ENCODE data around the gene MAP3K4. TPM values are rescaled to one million over a fixed set of nuclear protein-coding genes. Genes with fewer than 3 reads are reported as not detected.

Gene MAP3K4
- polyA plus RNA-seq, 1 donor from 2014 or later = 31.0 TPM

DNA sequence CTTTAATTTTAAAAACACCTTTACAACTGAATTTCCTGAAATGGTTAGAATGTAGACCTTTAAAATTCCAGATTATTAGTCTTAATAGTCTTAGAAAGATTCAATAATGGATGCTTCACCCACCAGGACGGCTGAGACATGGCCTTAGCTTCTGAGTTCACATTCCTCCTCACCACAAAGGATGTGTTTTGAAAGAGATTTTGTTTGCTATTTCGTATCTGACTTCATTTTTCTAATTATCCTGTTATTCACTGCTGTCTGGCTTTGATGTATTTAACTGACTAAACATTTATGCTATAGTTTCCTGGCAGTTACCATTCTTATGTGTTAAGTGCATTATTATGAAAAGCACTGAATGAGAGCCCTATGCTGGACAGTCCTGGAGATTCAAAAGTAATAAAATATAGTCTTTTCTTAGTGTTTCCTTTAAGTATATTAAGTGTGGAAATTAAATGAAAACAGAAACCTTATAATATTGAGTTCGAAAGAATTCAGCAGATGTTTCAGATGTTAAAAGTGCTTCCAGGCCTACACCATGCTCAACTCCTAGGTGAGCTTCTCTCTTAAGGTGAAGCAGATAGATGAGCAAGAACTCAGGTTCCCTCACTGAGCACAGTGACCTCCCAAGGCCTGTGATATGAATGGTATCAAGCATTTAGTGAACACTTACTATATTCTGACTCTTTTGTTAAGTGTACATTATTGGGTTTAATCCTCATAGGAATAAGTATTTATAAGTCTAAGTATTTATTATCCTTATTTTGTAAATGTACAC is 40.3 kb downstream of the MAP3K4 start:
- Histone ChIP-seq H3K36me3 (ENCODE audit: insufficient read depth, low read length) (no peaks in the 10 kb centered on the region), H4K20me1 (ENCODE audit: insufficient read depth) (no peaks in the 10 kb centered on the region), H3K4me3 (ENCODE audit: low read length) (no peak overlapping the region), H3K27me3 (ENCODE audit: insufficient read depth, low read depth, low read length) (no peaks in the 10 kb centered on the region), H3K79me2 (replicated peaks; ENCODE audit: insufficient read depth, low read length) (peaks cover 7% of the 10 kb centered on the region), H2AFZ (ENCODE audit: low read depth, low read length) (no peak overlapping the region), H3K9ac (ENCODE audit: low read length) (no peak overlapping the region), H3K27ac (ENCODE audit: low read length) (no peak overlapping the region), H3F3A (ENCODE audit: insufficient read depth, low read length, poor library complexity, severe bottlenecking) (no peaks in the 10 kb centered on the region), H3K9me3 (ENCODE audit: low read length) (no peaks in the 10 kb centered on the region), H3K4me2 (ENCODE audit: low read length) (no peak overlapping the region), H3K9me2 (ENCODE audit: insufficient read depth, low read length) (no peaks in the 10 kb centered on the region)
- no peak for TF ChIP-seq TAF1 (IDR thresholded peaks at IDR 0.05; ENCODE audit: low read depth)
- TF ChIP-seq, protein P1, sequence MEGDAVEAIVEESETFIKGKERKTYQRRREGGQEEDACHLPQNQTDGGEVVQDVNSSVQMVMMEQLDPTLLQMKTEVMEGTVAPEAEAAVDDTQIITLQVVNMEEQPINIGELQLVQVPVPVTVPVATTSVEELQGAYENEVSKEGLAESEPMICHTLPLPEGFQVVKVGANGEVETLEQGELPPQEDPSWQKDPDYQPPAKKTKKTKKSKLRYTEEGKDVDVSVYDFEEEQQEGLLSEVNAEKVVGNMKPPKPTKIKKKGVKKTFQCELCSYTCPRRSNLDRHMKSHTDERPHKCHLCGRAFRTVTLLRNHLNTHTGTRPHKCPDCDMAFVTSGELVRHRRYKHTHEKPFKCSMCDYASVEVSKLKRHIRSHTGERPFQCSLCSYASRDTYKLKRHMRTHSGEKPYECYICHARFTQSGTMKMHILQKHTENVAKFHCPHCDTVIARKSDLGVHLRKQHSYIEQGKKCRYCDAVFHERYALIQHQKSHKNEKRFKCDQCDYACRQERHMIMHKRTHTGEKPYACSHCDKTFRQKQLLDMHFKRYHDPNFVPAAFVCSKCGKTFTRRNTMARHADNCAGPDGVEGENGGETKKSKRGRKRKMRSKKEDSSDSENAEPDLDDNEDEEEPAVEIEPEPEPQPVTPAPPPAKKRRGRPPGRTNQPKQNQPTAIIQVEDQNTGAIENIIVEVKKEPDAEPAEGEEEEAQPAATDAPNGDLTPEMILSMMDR (IDR thresholded peaks at IDR 0.05; ENCODE audit: poor library complexity, severe bottlenecking) = no peak
- no peak for TF ChIP-seq POLR2AphosphoS5 (IDR thresholded peaks at IDR 0.05)
- TF ChIP-seq, protein P2, sequence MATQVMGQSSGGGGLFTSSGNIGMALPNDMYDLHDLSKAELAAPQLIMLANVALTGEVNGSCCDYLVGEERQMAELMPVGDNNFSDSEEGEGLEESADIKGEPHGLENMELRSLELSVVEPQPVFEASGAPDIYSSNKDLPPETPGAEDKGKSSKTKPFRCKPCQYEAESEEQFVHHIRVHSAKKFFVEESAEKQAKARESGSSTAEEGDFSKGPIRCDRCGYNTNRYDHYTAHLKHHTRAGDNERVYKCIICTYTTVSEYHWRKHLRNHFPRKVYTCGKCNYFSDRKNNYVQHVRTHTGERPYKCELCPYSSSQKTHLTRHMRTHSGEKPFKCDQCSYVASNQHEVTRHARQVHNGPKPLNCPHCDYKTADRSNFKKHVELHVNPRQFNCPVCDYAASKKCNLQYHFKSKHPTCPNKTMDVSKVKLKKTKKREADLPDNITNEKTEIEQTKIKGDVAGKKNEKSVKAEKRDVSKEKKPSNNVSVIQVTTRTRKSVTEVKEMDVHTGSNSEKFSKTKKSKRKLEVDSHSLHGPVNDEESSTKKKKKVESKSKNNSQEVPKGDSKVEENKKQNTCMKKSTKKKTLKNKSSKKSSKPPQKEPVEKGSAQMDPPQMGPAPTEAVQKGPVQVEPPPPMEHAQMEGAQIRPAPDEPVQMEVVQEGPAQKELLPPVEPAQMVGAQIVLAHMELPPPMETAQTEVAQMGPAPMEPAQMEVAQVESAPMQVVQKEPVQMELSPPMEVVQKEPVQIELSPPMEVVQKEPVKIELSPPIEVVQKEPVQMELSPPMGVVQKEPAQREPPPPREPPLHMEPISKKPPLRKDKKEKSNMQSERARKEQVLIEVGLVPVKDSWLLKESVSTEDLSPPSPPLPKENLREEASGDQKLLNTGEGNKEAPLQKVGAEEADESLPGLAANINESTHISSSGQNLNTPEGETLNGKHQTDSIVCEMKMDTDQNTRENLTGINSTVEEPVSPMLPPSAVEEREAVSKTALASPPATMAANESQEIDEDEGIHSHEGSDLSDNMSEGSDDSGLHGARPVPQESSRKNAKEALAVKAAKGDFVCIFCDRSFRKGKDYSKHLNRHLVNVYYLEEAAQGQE (IDR thresholded peaks at IDR 0.05; ENCODE audit: borderline replicate concordance) = no peak
- no peak for TF ChIP-seq MXI1 (conservative IDR thresholded peaks at IDR 0.05; ENCODE audit: poor library complexity, severe bottlenecking)
- no peak for TF ChIP-seq SMC3 (conservative IDR thresholded peaks at IDR 0.05; ENCODE audit: poor library complexity)
- TF ChIP-seq EZH2 (IDR thresholded peaks at IDR 0.05; ENCODE audit: borderline replicate concordance, insufficient read depth, low read length, poor library complexity, severe bottlenecking) = no peak

DNA sequence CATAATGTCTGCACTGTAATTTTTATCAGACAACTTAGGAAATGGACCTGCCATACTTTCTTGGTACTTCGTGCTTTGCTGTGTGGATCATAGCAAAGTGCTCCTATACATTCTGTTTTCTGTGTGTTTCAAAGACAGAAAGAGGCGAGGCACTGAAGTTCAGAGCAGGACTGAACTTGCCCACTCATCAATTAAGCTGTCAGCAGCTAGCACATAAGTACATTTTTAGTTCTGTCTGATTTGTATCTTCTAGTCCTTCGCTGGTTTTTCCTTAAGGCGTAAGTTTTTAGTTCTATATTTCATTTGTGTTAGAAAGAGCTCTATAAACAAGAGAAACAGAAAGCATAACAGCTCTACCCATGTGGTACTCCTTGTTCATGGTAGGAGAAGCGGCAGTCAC is 42.1 kb downstream of the MAP3K4 start:
- Histone ChIP-seq H3K9me3 (ENCODE audit: low read length) (no peaks in the 10 kb centered on the region), H3K4me3 (ENCODE audit: low read length) (no peak overlapping the region), H3K36me3 (ENCODE audit: insufficient read depth, low read length) (no peaks in the 10 kb centered on the region), H4K20me1 (ENCODE audit: insufficient read depth) (no peaks in the 10 kb centered on the region), H3K9ac (ENCODE audit: low read length) (no peak overlapping the region), H3K9me2 (ENCODE audit: insufficient read depth, low read length) (no peaks in the 10 kb centered on the region), H3K27ac (ENCODE audit: low read length) (no peak overlapping the region), H2AFZ (ENCODE audit: low read depth, low read length) (no peak overlapping the region), H3K79me2 (replicated peaks; ENCODE audit: insufficient read depth, low read length) (peaks cover 7% of the 10 kb centered on the region), H3K27me3 (ENCODE audit: insufficient read depth, low read depth, low read length) (no peaks in the 10 kb centered on the region), H3F3A (ENCODE audit: insufficient read depth, low read length, poor library complexity, severe bottlenecking) (no peaks in the 10 kb centered on the region), H3K4me2 (ENCODE audit: low read length) (no peak overlapping the region)
- TF ChIP-seq RAD21 (conservative IDR thresholded peaks at IDR 0.05) (no peak), EP300 (conservative IDR thresholded peaks at IDR 0.05; ENCODE audit: poor library complexity, severe bottlenecking) (no peak), POLR2AphosphoS5 (IDR thresholded peaks at IDR 0.05) (no peak), TAF1 (IDR thresholded peaks at IDR 0.05; ENCODE audit: low read depth) (no peak), EZH2 (IDR thresholded peaks at IDR 0.05; ENCODE audit: borderline replicate concordance, insufficient read depth, low read length, poor library complexity, severe bottlenecking) (no peak), SMC3 (conservative IDR thresholded peaks at IDR 0.05; ENCODE audit: poor library complexity) (no peak), MXI1 (conservative IDR thresholded peaks at IDR 0.05; ENCODE audit: poor library complexity, severe bottlenecking) (no peak)
- TF ChIP-seq, protein P1 (IDR thresholded peaks at IDR 0.05; ENCODE audit: poor library complexity, severe bottlenecking) = no peak
- TF ChIP-seq, protein P2 (IDR thresholded peaks at IDR 0.05; ENCODE audit: borderline replicate concordance) = no peak
